GM12892 (cell line): ENCODE measurements around the gene C18orf32.

Experiments used
- POLR2A ChIP-seq: IDR thresholded peaks from 2 replicates; pipeline ENCODE4 v1.6.1; 2011; ENCODE audit warnings: low read depth, low read length, control low read depth
- POLR2AphosphoS5 ChIP-seq: IDR thresholded peaks from 2 replicates; pipeline ENCODE4 v1.6.1; 2011; ENCODE audit warnings: low read depth, low read length, control low read depth

GRCh38 chr18:49529596-49529995 is 42.6 kb upstream of the C18orf32 start:
- TF ChIP-seq POLR2A: no peak
- no peak for TF ChIP-seq POLR2AphosphoS5
